ENCODE measurements around the gene ARHGEF17. TPM values are rescaled to one million over a fixed set of nuclear protein-coding genes. Genes with fewer than 3 reads are reported as not detected.

The ARHGEF17 gene
- total and polyA plus RNA-seq, 10 donors: 5.1 to 48.5 (median 29.0) TPM

DNA sequence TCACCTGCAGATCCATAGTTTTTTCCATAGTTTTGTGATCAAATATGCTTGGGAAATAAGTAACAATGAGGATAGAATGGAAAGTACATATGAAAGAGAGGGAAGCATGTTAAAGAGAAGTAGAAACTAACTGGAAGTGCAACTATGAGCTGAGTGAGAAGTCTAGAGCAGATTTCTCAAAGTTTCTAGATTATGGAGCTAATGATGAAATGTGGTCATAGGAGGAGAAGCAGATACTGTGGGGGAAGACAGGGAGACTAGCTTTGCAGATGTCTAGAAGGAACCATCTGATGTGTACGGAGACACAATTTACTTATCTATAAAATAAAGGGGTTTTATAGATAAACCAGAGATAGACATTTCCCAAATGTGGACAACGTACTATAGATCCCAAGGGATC, 105.2 kb downstream of the ARHGEF17 start:
- DNase-seq: no peak
- Histone ChIP-seq H3K4me1 (peaks cover 0 to 20% (median 0%) of the 10 kb centered on the region in 6 donors), H3K36me3 (peaks cover 0 to 88% (median 16%) of the 10 kb centered on the region in 6 donors), H3K4me3 (no peak overlapping the region), H3K9me3 (no peaks in the 10 kb centered on the region), H3K27me3 (replicated peaks in 1 of 7) (no peaks in the 10 kb centered on the region), H3K27ac (peak overlapping the region in 1 of 8 donors; percentile 20)
- TF ChIP-seq, protein P1, sequence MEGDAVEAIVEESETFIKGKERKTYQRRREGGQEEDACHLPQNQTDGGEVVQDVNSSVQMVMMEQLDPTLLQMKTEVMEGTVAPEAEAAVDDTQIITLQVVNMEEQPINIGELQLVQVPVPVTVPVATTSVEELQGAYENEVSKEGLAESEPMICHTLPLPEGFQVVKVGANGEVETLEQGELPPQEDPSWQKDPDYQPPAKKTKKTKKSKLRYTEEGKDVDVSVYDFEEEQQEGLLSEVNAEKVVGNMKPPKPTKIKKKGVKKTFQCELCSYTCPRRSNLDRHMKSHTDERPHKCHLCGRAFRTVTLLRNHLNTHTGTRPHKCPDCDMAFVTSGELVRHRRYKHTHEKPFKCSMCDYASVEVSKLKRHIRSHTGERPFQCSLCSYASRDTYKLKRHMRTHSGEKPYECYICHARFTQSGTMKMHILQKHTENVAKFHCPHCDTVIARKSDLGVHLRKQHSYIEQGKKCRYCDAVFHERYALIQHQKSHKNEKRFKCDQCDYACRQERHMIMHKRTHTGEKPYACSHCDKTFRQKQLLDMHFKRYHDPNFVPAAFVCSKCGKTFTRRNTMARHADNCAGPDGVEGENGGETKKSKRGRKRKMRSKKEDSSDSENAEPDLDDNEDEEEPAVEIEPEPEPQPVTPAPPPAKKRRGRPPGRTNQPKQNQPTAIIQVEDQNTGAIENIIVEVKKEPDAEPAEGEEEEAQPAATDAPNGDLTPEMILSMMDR (IDR thresholded peaks at IDR 0.05 in 8 of 11, conservative IDR thresholded peaks at IDR 0.05 in 3 of 11): no peak
- TF ChIP-seq POLR2A (IDR thresholded peaks at IDR 0.05) (no peak), POLR2AphosphoS5 (IDR thresholded peaks at IDR 0.05) (no peak)
- WGBS, 5 donors: 82 to 91% (median 86%) methylated on average over 2 of the region's 2 CpGs
- intact Hi-C loops (cut with DNase I; ENCODE audit: low total_unique reads): no loop called here

DNA sequence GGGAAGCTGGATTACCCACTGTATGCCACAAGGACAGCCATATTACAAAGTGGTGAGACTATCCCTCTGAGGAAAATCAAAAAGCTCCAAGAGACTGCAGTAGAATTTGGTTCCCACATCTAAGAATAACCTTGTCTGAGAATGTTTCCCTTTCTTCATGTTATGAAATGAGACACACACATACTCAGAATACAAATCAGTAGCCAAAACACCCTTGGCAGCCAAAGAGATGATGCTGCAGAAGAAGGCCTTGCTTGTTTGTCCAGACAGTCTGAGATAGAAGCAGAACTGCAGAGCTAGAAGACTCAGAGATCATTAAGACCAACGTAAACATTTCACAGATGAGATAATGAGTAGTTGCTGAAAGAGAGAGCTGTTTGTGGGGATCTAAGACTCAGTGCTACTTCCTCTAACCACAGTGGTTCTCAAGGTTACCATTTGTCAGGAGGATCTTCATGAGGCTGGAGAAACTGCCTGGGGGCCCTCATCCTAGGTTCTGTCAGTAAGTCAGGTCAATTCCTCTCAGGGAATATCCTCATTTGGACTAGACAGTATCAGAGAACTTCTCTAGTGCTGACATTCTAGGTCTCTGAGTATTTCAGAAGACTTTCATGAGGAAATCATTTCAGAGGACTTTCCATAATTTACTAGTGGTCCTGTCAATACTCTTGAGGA, 107.0 kb downstream of the ARHGEF17 start:
- Histone ChIP-seq H3K4me3 (no peak overlapping the region), H3K27me3 (replicated peaks in 1 of 7) (no peaks in the 10 kb centered on the region), H3K27ac (peak overlapping the region in 4 of 8 donors; percentile 6 to 47 (median 24)), H3K36me3 (peaks cover 0 to 88% (median 16%) of the 10 kb centered on the region in 6 donors), H3K4me1 (peaks cover 0 to 20% (median 0%) of the 10 kb centered on the region in 6 donors), H3K9me3 (no peaks in the 10 kb centered on the region)
- no peak for DNase-seq
- TF ChIP-seq POLR2A (IDR thresholded peaks at IDR 0.05): no peak
- TF ChIP-seq, protein P1 (IDR thresholded peaks at IDR 0.05 in 8 of 11, conservative IDR thresholded peaks at IDR 0.05 in 3 of 11): no peak
- no peak for TF ChIP-seq POLR2AphosphoS5 (IDR thresholded peaks at IDR 0.05)
- intact Hi-C loops (cut with DNase I; ENCODE audit: low total_unique reads): no loop called here
- WGBS, 5 donors: 40 to 57% (median 54%) methylated on average over 1 of the region's 1 CpG

DNA sequence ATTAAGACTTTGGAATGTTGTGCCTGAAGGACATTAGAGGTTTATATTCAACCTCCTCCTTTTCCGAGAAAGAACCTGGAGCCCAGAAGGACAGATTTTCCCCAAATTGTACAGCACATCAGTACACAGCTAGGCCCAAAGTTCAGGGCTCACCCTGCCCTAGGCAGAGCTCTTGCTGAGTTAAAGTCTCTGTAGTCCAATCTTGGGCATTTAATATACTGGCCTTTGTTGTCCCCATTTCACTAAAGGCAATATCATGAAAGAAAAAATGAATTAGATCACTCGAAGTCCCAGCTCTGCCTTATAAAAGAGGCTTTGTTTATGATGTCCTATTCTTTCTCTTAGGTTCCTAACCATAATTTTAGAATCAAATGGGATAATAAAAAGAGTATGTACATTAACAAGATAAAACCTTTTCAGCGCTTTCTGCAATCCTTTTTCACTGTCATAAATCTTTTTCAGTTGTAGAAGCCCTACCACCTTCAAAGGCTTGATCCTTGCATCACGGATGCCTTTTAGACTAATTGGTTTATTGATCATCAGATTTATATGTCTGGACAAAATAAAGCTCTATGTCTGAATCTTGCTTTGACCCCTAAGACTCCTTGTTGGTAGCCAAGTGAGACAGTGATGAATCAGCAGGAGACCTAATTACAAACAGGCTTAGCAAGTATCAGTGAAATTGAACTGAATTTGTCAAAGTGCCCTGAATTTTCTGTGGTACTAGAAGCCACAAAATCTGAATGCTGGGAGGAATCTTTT, 108.0 kb downstream of the ARHGEF17 start:
- H3K4me3 ChIP-seq: no peak overlapping the region
- H3K9me3 ChIP-seq: no peaks in the 10 kb centered on the region
- WGBS, 5 donors: 95 to 97% (median 96%) methylated on average over 4 of the region's 4 CpGs
- intact Hi-C loops (cut with DNase I; ENCODE audit: low total_unique reads): no loop called here
- H3K4me1 ChIP-seq: peaks cover 0 to 20% (median 0%) of the 10 kb centered on the region in 6 donors
- DNase-seq: no peak
- peak overlapping the region in 4 of 8 donors; percentile 6 to 47 (median 24) for H3K27ac ChIP-seq
- H3K27me3 ChIP-seq (replicated peaks in 1 of 7): no peaks in the 10 kb centered on the region
- TF ChIP-seq POLR2AphosphoS5 (IDR thresholded peaks at IDR 0.05) (no peak), POLR2A (IDR thresholded peaks at IDR 0.05) (no peak)
- TF ChIP-seq, protein P1 (IDR thresholded peaks at IDR 0.05 in 8 of 11, conservative IDR thresholded peaks at IDR 0.05 in 3 of 11): no peak
- peaks cover 0 to 87% (median 13%) of the 10 kb centered on the region in 6 donors for H3K36me3 ChIP-seq

DNA sequence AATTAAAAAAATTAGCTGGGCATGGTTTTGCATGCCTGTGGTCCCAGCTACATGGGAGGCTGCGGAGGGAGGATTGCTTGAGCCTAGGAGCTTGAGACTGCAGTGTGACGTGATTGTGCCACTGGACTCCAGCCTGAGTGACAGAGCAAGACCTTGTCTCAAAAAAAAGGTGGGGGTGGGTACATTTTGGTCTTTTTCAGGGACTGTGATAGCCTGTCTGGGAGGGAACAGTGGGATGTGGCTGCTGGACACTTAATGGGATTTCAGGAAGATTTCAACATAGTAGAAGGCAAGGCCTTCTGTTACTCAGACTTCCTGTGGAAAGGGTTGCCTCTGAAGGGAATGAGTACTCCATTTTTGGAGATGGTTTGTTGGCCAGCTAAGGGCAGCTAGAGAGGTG, 108.7 kb downstream of the ARHGEF17 start:
- Histone ChIP-seq H3K27me3 (replicated peaks in 1 of 7) (no peaks in the 10 kb centered on the region), H3K27ac (no peak overlapping the region), H3K4me3 (no peak overlapping the region), H3K36me3 (peaks cover 0 to 87% (median 13%) of the 10 kb centered on the region in 6 donors), H3K4me1 (peaks cover 0 to 20% (median 0%) of the 10 kb centered on the region in 6 donors), H3K9me3 (no peaks in the 10 kb centered on the region)
- intact Hi-C loops (cut with DNase I; ENCODE audit: low total_unique reads): no loop called here
- WGBS, 5 donors: 92 to 98% (median 95%) methylated on average over 2 of the region's 2 CpGs
- no peak for DNase-seq
- TF ChIP-seq POLR2AphosphoS5 (IDR thresholded peaks at IDR 0.05) (no peak), POLR2A (IDR thresholded peaks at IDR 0.05) (no peak)

Other genes starting within 250 kb of the ARHGEF17 start
- 100 to 1,000 TPM in 4 of 7 donors, 10 to 100 TPM in 3; 66.1 to 129 (median 110) TPM for gene FCHSD2, start 166.0 kb upstream of the ARHGEF17 start, total RNA-seq
- 10 to 100 TPM; 30.2 to 35.0 (median 32.2) TPM for gene FCHSD2, start 166.0 kb upstream of the ARHGEF17 start, polyA plus RNA-seq
- gene P2RY2, start 90.0 kb upstream of the ARHGEF17 start, total RNA-seq: 10 to 100 TPM in 5 of 7 donors, 1 to 10 TPM in 2; 8.3 to 17.5 (median 12.0) TPM
- gene P2RY2, start 90.0 kb upstream of the ARHGEF17 start, polyA plus RNA-seq: 1 to 10 TPM in 2 of 3 donors, under 1 TPM in 1; 0.99 to 3.3 (median 1.2) TPM
- 100 to 1,000 TPM in 1 of 7 donors, 10 to 100 TPM in 6; 41.1 to 109 (median 63.9) TPM for gene P2RY6, start 35.9 kb upstream of the ARHGEF17 start, total RNA-seq
- 10 to 100 TPM in 2 of 3 donors, 1 to 10 TPM in 1; 8.2 to 25.2 (median 10.6) TPM for gene P2RY6, start 35.9 kb upstream of the ARHGEF17 start, polyA plus RNA-seq
- 10 to 100 TPM; 28.1 to 79.8 (median 41.3) TPM for gene RELT, start 68.1 kb downstream of the ARHGEF17 start, total RNA-seq
- 10 to 100 TPM; 13.5 to 28.2 (median 21.7) TPM for gene RELT, start 68.1 kb downstream of the ARHGEF17 start, polyA plus RNA-seq

Data from spleen (tissue), 11 donors.